AG10803 (cell line): Measurements from ENCODE around the gene ZNF76.

Experiments
- DNase-seq: peaks from one replicate; pipeline ENCODE4 v3.0.0; 2010; ENCODE audit warnings: low read depth
- H3K4me3 ChIP-seq: 2 replicates; pipeline ENCODE4 v1.5.1; 2011; ENCODE audit warnings: mild to moderate bottlenecking, low read length, control low read depth
- CTCF ChIP-seq: conservative IDR thresholded peaks from 2 replicates; pipeline ENCODE4 v1.5.1; 2011; ENCODE audit warnings: mild to moderate bottlenecking, low read length, control low read depth, inconsistent platforms

Gene ZNF76

DNA sequence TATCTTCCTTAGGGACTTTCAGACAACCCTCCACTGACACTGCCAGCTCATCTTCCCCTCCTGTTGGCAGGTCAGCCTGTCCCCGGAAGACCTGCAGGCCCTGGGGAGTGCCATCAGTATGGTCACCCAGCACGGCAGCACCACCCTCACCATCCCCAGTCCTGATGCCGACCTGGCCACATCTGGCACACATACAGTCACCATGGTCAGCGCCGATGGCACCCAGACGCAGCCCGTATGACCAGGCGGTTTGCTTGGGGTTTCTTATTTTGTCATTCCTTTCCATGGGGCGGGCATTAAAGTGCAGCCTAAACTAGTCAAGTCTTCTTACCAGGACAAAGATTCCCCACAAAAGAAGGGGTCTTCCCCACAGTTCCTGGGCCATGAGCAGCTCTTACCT, 34.1 kb downstream of the ZNF76 start:
- no peak for DNase-seq
- no peak for TF ChIP-seq CTCF
- H3K4me3 ChIP-seq: no peak overlapping the region

- DNase-seq: peak; percentile 22
- H3K4me3 ChIP-seq: no peak overlapping the region
- TF ChIP-seq CTCF: peak; percentile 66
These were observed 34.9 kb downstream of the ZNF76 start for GRCh38 chr6:35294308-35294945.

- no peak overlapping the region for H3K4me3 ChIP-seq
- DNase-seq: no peak
- no peak for TF ChIP-seq CTCF
These were observed 35.5 kb downstream of the ZNF76 start for GRCh38 chr6:35295036-35295435.

DNA sequence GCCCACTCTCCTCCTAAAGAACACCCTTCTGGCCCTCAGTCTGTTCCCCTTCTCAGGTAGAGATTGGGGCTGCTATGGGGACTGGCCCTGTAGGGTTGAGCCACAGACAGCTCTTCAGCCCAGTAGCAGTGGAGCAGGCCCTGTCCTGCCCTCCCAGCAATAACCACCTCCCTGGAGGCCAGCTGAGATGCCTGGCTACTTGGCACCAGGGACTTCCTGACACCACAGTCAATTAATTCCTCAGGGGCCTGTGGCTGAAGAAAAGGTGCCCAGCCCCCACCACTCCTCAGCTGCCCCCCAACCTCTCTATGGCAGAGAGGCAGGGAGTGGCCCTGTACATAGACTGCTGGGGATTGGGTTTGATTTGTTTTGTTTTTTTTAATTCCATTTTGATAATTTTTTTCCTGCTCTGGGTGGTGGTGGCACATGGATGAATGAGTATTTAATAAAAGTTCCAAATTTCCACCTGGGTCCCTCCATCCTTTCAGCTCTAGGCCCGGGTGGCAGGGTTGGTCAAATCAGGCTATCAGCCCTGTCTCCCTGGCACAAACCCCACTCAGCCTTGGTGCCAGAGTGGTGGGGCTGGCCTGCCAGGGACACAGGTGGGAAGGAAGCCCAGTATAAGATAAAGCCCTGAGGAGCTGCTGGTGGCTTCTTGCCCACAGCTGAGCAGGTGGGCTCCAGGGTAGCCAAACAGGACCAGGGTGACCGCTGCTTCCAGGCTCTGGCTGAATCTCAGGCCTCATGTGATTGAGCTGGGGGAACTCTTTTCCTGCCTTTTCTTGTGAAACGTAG, 36.2 kb downstream of the ZNF76 start:
- no peak overlapping the region for H3K4me3 ChIP-seq
- no peak for TF ChIP-seq CTCF
- DNase-seq: no peak

GRCh38 chr6:35296931-35297600, 37.5 kb downstream of the ZNF76 start:
- no peak overlapping the region for H3K4me3 ChIP-seq
- DNase-seq: no peak
- TF ChIP-seq CTCF: no peak

GRCh38 chr6:35297601-35298481, 38.3 kb downstream of the ZNF76 start, which contains the start of gene DEF6:
Gene DEF6 (plus strand): TSS chr6:35297818. CDS start chr6:35297857, 39 bp downstream.
- peak; percentile 68 for DNase-seq
- peak within 1 kb of the TSS; percentile 46 for H3K4me3 ChIP-seq
- peak; percentile 58 for TF ChIP-seq CTCF
